HG03095 (cell line): ENCODE results near the gene MED15.
"Not testable (repeated sequence)": the region's sequence is repeated elsewhere in the genome, so short reads cannot be mapped to it uniquely, and the experiment has no call there.

Source experiments
- ATAC-seq: cut with Tn5 transposase; IDR thresholded peaks from one replicate; pipeline ENCODE4 v1.9.1; 2021; ENCODE audit warnings: moderate library complexity; ENCODE audit not compliant: unreplicated experiment

Gene MED15

DNA sequence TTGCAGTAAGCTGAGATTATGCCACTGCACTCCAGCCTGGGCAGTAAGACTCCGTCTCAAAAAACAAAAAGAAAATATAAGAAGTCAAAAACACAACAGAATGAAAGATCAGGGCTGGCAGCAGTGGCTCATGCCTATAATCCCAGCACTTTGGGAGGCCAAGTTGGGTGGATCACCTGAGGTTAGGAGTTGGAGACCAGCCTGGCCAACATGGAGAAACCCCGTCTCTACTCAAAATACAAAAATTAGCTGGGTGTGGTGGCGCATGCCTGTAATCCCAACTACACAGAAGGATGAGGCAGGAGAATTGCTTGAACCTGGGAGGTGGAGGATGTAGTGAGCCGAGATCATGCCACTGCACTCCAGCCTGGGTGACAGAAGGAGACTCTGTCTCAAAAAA lies 87.1 kb downstream of the MED15 start:
- ATAC-seq = not testable (repeated sequence)

DNA sequence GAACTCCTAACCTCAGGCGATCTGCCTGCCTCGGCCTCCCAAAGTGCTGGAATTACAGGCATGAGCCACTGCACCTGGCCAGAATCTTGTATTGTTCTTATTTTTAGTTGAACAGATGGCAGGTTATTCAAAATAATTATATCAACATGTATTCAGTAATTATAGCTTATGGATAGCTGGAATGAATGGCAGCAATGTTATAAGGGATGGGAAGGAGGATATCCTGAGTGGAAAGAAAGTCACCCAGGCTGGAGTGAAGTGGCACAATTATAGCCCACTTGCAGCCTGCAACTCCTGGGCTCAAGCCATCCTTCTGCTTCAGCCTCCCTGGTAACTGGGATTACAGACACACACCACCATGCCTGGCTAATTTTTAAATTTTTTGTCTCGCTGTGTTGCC lies 88.1 kb downstream of the MED15 start:
- no peak for ATAC-seq

DNA sequence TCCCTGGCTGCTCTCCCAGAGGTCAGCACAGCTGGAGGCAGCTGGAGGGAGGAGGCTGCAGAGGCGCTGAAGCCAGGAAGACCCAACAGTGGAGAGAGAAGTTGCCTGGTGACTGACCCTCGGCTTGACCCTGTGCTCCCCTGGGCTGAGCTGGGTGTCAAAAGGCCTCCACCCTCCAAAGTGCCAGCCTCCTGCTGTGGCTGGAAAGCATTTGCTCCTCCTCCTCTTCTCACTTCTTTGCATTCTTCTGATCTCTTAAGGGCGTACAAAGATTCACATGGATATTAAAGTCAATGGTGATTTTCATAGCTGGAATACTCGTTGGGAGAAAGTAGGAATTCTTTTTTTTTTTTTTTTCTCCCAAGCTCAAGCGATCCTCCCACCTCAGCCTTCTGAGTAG lies 91.7 kb downstream of the MED15 start:
- ATAC-seq = no peak

GRCh38 chr22:20600137-20600673 lies 92.8 kb downstream of the MED15 start:
- no peak for ATAC-seq

DNA sequence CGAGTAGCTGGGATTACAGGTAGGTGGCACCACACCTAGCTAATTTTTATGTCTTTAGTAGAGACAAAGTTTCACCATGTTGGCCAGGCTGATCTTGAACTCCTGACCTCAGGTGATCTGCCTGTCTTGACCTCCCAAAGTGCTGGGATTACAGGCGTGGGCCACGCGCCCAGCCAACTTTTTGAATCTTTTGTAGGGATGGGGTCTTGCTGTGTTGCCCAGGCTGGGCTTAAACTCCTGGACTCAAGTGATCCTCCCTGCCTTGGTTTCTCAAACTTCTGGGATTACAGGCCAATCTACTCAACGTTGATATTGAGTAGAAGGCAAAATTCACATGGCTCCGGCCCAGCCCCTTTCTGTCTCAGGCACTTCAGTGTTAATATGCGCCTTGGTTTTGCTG lies 93.9 kb downstream of the MED15 start:
- ATAC-seq = no peak

DNA sequence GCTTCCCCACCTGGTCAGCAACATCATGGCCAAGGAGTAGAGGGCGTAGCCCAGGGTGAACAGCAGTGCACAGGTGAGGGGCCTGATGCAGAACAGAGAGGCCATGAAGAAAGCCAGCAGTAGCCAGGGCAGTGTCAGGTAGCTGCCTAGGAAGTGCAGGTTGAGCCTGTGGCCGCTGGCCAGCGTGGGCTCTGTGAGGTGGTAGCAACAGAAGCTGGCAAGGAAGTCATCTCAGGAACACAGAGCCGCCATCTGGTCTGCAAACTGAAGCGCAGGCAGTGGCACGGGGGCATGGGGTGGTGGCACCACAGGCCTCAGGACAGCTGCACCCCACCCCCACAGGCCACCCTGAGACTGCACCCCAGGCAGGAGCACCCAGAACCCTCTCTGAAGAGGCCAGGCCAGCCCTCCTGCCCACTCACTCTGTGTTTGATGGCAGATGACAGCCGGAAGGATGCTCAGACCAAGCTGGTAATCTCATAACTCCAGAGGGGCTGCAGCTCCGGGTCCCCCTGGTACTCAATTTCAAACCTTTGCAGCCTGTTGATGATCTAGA lies 95.3 kb downstream of the MED15 start:
- ATAC-seq = no peak

DNA sequence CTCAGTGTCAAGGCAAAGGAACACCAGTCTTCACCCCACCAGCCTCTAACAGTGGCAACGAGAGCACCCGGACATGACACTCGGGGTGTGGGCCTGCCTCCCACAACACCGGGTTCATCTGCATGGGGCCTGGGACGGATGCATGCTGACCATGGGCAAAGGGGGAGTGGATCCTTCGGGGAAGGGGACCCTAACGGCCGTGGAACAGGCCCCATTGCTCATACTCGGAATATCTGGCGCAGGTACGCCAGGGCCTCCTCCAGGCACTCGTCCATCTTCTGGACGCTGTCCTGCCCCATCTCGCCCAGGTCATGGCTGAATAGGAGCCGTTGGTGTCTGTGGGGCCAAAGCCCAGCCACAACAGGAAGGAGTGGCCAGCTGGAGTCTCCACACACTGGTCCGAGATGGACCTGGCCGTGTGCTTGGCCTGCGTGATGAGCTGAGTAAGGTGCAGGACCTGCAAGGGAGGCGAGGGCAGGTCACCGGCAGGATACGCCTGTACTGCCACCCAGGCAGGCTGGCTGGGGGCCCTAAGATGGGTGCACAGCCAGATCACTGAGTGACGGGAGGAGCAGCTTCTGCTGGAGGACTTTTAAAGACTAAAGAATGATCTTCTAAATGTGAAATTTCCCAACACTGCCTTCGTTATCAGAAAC lies 96.8 kb downstream of the MED15 start:
- no peak for ATAC-seq

GRCh38 chr22:20604776-20605221 lies 97.4 kb downstream of the MED15 start:
- ATAC-seq = no peak

DNA sequence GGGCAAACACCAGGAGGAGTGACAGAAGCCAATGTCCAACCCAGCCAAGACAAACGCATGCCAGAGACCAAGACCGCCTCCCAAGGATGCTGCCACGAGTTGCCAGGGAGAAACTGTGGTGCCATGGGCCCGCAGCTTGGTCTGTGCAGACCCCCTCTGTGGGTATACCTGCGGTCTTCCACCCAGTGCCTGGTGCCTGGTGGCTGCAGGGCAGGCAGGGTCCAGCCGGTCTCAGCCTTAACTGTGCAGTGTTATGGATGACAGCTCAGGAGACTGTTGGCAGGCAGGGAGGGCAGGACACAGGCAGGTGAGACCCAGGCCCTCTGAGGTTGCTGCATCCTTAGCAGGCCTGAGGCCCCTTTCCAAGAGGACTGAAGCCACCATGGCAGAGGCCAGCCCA lies 97.9 kb downstream of the MED15 start:
- ATAC-seq = no peak

- no peak for ATAC-seq
Observed at GRCh38 chr22:20606041-20606783, 98.8 kb downstream of the MED15 start.

- no peak for ATAC-seq
Observed at GRCh38 chr22:20606784-20607128, 99.3 kb downstream of the MED15 start.

GRCh38 chr22:20607157-20607907 lies 99.9 kb downstream of the MED15 start:
- ATAC-seq = no peak

DNA sequence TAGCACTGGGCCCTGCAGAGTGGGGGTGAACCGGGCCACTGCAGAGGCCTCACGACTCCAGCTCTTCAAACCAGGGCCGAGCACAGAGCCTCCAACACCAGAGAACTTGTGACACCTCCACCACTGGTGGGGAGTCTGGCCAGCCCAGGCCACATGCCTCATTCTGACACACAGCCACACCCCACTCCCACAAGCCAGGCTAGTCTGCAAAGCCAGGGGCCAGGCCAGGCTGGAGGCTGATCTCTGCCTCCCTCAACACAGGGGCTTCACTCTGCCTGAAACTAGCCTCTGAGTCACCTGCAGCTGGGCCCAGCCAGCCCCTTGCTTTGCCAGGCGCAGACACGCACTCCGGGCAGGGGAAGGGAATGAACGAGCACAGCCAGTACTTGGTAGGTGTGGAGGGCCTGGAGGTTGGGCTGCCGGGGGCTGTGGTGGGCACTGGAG lies 102.9 kb downstream of the MED15 start:
- ATAC-seq = no peak

- ATAC-seq = no peak
Observed at GRCh38 chr22:20610757-20611156, 103.3 kb downstream of the MED15 start.

DNA sequence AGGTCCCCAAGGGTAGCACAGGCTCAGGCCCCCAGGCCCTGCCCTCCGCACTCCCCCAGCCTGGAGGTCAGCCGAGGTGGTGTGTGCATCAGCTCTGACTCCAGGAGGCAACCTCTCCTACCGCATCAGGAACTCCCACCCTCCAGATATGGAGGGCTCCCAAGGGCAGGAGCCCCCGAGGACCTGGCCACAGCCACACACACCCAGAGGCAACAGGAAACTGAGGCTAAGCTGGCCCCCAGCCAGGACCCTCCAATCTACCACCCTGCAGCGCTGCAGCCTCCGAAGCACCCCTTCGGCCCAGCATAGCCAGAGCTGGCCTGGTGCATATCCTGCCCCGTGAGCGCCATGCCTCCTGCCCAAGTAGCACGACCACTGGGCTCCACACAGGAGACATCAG lies 104.0 kb downstream of the MED15 start:
- ATAC-seq = no peak

DNA sequence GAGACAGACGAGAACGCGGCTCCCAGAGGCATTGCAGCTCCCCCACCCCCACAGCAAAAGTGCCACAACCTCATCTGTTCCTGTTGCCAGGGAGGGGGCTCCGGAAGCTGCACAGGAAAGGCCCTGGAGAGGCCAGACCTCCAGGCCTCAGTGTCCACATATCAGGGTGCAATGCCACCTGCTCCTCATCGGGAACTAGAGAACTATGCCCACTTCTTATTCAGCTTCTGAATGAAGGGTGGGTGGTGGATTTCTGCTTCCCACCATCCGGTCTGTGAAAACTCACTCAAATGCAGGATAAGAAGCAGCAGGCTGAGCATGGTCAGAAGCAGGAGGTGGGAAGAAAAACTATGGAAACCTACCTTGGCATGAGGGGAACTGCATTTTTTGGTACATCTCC lies 105.9 kb downstream of the MED15 start:
- no peak for ATAC-seq

GRCh38 chr22:20615021-20615420 lies 107.6 kb downstream of the MED15 start:
- ATAC-seq = no peak

DNA sequence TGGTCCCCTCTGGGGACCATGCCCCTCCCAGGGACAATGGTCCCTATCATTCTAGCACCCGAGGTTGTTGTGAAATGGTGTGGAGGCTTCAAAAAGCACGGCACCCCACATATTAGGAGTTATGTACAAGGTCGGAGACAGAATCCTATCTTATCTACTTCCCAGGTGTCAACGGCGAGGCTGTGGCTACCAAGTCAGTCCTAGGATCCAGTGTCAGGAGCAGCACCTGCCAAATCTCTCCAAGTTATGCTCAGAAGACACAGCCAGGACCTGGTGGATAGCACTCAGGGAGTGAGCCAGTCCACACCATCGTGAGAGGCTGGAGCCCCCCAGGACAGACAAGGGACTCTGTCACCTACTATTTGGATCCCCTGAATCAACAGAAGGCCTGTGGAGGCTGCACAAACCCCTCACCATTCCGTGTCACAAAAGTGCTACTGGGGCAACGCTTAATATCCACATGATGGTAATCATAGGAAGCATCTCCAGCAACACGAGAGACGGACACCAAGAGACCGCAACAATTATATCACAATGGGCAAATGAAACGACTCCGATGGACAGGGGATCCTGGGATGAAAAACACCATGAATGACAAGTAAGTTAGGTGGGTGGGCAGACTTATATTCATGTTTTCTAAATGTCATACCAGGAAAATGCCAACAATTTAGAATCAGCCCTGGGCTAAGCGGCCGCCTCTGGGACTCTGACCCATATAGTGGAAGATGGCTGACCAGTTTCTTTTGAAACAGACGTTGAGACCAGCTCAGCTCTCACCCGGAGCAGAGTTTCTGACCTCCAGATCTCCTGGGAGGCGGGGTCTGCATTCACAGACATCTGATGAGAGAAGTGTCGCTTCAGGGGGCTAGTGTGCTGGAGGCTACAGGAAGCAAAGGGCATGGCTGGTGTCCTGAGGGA lies 108.4 kb downstream of the MED15 start:
- no peak for ATAC-seq

DNA sequence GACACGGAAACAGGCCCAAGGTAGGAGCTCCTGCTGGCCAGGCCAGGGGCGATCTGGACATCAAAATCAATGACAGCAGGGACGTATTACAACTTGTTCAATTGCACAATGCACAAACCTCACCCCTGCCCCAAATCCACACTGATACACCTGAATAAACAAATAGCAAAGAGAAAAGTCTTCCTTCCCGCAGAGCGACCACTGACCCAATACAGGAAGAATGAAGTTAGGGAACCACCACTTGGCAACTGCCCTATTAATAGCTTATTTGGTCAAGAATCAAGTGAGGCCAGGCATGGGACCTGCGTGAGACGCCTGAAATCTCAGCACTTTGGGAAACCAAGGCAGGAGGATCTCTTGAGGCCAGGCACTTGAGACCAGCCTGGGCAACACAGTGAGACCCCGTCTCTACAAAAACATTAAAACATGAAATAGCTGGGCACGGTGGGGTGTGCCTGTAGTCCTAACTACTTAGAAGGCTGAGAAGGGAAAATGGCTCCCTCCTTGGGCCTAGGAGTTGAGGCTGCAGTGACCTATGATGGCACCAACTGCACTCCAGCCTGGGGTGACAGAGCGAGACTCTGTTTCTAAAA lies 109.1 kb downstream of the MED15 start:
- no peak for ATAC-seq

GRCh38 chr22:20618488-20618887 lies 111.1 kb downstream of the MED15 start:
- ATAC-seq = no peak
